Activated CD4-positive, alpha-beta T cell treated with anti-CD3 and anti-CD28 coated beads, Interleukin-10, Interleukin-2, amounts not matched to agents 100 ng/mL and 50 ng/mL, durations not matched to agents 16 hours and 8 hours (primary cell): ENCODE results near the gene PNMA6E.

Source experiments
- DNase-seq: peaks from one replicate; pipeline ENCODE4 v3.0.0-alpha.2; 2020

The PNMA6E gene

GRCh38 chrX:153434801-153435200 is 33.7 kb upstream of the PNMA6E start:
- no peak for DNase-seq

- no peak for DNase-seq
Observed at GRCh38 chrX:153433781-153434285, 32.7 kb upstream of the PNMA6E start.

GRCh38 chrX:153433161-153433680 is 32.1 kb upstream of the PNMA6E start:
- no peak for DNase-seq

- DNase-seq = no peak
Observed at GRCh38 chrX:153430796-153431195, 29.6 kb upstream of the PNMA6E start.

- no peak for DNase-seq
Observed at GRCh38 chrX:153426204-153426603, 25.1 kb upstream of the PNMA6E start.

GRCh38 chrX:153423652-153424051 is 22.5 kb upstream of the PNMA6E start:
- DNase-seq = no peak

- DNase-seq = no peak
Observed at GRCh38 chrX:153421856-153422255, 20.7 kb upstream of the PNMA6E start.

- DNase-seq = no peak
Observed at GRCh38 chrX:153420851-153421599, 19.9 kb upstream of the PNMA6E start.

- no peak for DNase-seq
Observed at GRCh38 chrX:153417637-153418036, 16.5 kb upstream of the PNMA6E start.

GRCh38 chrX:153416781-153417450 is 15.8 kb upstream of the PNMA6E start:
- no peak for DNase-seq

- no peak for DNase-seq
Observed at GRCh38 chrX:153414856-153415510, 13.8 kb upstream of the PNMA6E start.

- DNase-seq = no peak
Observed at GRCh38 chrX:153413731-153414130, 12.6 kb upstream of the PNMA6E start.

GRCh38 chrX:153412746-153413720 is 11.9 kb upstream of the PNMA6E start:
- no peak for DNase-seq

GRCh38 chrX:153411988-153412574 is 10.9 kb upstream of the PNMA6E start:
- DNase-seq = no peak

GRCh38 chrX:153411255-153411987 is 10.3 kb upstream of the PNMA6E start, which contains the start of gene ZFP92:
Gene ZFP92 (plus strand): TSS chrX:153411472. CDS start chrX:153418323, 6,851 bp downstream.
- DNase-seq = peak; percentile 36

- no peak for DNase-seq
Observed at GRCh38 chrX:153410888-153411254, 9.7 kb upstream of the PNMA6E start.

- DNase-seq = no peak
Observed at GRCh38 chrX:153410373-153410772, 9.2 kb upstream of the PNMA6E start.

- DNase-seq = no peak
Observed at GRCh38 chrX:153409414-153410101, 8.4 kb upstream of the PNMA6E start.

GRCh38 chrX:153408871-153409351 is 7.8 kb upstream of the PNMA6E start:
- DNase-seq = no peak

- DNase-seq = no peak
Observed at GRCh38 chrX:153408221-153408721, 7.1 kb upstream of the PNMA6E start.
